GM21367 (cell line): ENCODE measurements around the gene CCDC28B.

Experiments used
- ATAC-seq: cut with Tn5 transposase; IDR thresholded peaks from one replicate; pipeline ENCODE4 v1.9.1; 2021; ENCODE audit not compliant: unreplicated experiment

CCDC28B gene

DNA sequence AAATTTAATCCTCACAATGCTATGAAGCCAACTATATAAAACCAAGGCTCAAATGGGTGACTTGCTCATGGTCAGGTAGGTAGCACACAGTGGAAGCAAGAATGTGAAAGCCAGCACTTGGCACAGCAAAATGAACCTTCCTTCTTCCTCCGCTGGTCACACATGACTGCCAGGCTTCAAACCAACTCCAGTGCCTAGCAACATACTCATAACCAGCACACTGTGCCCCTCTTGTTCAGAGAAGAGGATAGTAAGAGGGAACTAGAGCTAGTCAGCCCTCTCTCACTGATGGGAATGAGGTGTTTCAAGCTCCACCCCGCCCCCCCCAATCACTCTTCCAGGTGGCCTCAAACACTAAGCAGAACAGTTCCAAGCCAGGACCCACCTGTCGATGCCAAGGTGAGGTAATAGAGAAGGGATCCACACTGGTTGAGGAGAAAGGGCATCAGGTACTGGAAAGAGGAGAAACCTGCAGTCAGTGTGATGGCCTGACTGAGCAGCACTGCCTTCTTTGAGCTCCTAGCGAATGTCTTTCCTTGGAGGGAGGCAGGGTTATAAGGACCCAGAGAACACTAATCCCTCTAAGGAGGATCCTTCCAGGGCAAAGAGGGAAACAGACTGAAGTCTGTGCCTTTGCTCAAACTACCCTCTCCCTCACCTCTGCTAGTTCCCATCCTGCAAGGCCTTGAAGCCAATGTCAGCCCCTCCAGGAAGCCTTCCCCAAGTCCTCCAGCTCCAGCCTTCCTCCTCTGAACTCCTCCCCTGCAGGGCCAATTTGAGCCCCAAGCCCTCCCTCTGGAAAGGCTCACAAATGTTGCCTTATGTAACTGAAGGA is 20.6 kb downstream of the CCDC28B start:
- no peak for ATAC-seq

DNA sequence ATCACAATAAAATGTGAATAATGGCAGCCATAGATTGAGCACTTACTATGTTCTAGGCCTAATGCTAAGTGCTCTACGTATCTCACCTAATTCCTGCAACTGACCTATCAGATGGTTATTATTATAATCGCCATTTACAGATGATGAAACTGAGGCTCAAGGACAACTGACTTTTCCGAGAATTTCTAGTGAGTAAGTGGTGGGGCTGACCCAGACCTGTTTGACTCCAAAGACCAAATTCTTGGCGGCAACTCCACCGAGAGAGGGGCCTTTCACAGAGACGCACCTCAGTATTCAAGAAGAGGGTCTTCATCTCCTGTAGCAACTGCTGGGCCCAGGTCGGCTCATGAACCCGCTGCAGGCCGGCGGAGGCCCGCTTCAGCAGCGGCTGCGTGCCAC is 21.2 kb downstream of the CCDC28B start:
- no peak for ATAC-seq

DNA sequence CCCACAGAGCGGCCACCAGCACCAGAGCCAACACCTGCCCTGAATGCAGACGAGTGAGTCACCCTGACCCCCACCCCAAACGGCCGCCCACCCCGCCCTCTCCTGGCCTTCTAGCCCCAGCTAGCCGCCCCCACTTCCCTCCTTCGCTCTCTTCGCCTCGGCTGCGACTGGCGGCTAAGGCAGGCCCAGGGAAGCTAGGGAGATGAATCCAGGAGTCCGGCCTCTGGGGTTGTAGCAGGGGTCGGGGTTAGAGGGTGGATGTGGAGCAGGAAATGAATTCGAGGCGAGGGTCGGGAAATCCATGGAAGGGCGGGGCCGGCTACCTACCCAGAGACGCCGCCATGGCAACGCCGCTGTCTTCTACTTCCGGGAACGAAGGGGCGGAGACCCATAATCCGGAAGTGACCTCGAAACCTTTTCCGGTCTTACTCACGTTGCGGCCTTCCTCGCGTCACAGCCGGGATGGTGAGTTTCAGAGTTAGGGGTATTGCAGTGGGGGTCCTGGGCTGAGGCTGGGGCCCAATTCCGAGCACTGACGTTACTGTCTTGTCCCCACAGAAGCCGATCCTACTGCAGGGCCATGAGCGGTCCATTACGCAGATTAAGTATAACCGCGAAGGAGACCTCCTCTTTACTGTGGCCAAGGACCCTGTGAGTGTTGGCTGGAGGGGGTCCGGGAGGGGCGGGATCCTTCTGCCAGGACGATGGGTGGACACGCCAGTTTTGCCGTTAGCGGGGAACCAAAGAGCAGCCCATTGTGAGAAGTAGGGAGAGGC is 21.8 kb downstream of the CCDC28B start, which contains the start of the genes EIF3I and TMEM234:
Gene EIF3I (plus strand): TSS at position 428 of the 776 bp plus-strand sequence. CDS start 35 bp downstream, at position 463.
Gene TMEM234 (minus strand): TSS at position 374 of the 776 bp plus-strand sequence. CDS start 31 bp downstream, at position 343.
- ATAC-seq, result peak; percentile 93

DNA sequence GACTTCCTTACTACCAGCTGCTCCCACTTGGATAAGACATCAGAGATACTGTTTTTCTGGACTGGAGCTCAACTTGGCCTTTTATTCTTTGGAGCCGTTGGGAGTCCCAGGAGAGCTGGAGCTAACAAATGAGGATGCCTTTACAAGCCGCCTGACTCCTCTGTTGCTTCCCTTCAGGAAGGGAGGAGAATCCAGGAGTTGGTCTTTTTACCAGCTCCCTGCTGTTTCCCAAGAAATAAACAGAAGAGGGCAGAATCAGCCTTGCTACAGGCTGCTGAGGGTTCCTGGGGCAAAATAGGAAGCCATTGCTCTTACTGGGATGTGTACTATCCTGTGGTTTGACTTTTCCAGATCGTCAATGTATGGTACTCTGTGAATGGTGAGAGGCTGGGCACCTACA is 23.3 kb downstream of the CCDC28B start:
- ATAC-seq, result no peak

DNA sequence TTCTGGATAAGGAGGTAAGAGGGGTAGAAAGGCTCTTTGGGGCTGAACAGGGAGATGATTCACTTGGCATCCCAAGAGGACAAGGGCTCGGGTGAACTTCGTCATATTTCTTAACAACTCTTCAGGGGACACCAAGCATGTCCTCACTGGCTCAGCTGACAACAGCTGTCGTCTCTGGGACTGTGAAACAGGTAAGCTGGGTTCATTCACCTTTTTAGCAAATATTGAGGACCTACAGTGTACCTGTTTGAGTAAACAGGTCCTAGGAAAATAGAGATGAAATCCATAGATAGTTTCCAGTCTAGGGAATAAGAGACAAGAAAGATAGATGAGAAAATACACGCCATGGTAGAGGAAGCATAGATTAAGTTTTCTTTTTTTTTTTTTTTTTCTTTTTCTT is 23.9 kb downstream of the CCDC28B start:
- no peak for ATAC-seq

DNA sequence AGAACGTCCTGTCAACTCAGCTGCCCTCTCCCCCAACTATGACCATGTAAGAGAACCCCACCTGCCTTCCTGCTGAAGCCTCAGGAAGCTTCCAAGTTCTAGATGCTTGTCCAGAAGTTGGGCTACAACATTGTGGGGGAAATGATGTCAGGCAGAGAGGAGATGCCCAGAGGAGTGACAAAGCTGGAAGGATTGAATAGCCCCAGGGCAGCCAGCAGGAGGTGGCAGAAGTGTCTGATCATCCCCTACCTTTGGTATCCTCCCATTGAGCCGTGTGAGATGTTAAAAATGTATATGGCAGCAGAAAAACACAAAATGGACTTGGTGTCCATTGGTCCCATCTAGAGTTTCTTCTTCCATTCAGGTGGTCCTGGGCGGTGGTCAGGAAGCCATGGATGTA is 28.4 kb downstream of the CCDC28B start:
- ATAC-seq, result no peak

DNA sequence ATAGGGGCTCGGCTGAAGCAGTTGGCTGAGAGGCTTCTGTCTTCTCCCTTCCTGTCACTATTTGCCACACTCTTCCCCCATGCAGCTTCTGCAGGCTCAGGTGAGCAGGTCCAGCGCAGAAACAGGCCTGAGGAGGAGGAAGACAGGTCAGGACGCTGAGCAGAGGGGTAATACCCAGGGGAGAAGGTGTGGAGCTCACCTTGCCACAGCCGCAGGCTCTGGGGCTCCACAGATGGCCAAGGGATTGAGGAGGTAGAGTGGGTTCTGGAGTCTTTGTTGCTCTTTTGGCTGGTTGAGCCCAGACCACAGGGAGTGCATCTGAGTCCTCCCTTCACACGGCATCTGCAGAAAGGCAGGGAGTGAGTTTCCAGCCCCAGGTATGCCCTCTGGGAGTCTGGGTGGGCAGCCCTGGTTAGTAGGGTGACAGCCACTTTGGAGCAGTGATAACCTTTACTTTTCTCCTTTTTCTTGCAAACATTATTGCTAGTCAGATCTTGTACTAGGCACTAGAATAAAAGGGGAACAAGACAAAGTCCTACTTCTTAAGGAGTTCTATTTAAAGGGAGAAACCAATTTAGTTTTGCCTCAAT is 31.5 kb downstream of the CCDC28B start:
- ATAC-seq, result no peak

DNA sequence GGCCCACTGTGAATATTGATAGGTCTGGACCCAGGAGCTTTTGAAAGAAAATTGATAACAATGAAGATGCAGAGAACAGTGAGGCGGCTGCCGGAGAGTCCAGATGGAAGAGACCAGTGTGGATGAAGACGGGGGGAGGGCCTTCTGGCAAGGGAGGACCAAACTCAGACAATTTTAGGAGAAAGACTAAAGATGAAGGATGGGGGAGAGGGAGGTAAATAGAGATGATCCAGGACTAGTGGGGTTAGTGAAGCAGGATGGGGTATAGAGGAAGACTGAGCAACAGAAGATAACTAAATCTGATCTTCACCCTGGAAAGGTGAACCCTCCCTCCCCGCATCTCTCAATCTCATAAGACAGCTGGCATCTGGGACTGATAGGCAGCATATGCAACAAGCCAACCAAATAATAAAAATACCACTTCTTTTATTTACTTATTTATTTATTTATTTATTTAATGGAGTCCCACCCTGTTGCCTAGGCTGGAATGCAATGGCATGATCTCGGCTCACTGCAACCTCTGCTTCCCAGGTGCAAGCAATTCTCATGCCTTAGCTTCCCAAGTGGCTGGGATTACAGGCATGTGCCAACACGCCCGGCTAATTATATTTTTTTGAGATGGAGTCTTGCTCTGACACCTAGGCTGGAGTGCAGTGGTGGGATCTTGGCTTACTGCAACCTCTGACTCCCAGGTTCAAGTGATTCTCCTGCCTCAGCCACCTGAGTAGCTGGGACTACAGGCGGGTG is 32.3 kb downstream of the CCDC28B start:
- no peak for ATAC-seq

DNA sequence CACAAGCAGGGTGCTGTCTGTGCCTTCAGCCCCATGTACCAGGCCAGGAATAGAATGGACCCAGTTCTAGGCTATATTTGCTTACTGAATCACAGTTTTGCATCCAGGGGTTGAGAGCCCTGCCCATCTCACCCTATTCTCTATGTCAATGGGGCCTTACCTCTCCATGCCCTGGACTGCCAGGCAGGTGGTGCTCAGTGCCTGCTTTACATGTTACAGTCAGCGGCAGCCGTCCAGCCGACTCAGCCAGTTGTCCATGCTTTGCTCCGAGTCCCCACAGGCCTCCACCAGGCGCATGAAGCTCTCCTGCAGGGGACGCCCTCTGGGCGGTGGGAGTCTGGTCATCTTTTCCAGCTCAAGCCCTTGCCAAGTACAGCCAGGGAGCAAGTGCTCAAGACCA is 34.4 kb downstream of the CCDC28B start:
- no peak for ATAC-seq

DNA sequence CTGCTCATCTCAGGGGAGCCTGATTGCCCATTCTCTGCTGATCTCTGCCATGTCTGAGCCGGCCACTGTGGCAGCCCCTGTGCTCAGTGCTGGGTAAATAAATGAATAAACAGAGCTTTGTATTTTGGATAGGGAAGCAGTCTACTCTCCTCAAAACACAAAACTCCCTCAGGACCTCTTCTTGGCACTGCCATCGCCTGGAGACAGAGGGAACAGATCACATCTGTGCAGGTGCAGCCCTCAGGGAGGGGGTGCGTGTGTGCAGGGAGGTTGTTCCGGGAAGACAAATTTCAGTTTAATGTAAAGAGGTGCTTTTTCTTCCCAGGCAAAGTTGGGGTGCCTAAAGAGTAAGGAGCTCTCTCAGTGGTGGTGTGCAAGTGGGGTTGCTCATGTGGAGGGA is 38.9 kb downstream of the CCDC28B start:
- ATAC-seq, result no peak

DNA sequence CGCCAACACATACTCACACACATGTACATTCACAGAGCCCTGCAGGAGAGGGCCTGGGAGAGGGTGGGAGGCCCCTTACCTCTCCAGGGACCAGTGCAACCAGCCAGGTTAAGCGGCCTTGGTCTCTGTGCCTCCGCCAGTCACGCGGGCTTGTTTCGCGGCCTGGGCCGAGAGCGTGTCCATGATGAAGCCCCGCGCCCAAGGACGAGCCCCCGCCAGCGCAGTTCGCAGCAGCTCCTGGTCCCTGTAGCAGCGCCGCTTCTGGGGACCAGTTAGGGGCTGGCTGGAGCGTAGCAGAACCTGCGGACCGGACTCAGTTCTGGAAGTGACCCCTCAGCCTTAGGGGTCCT is 39.4 kb downstream of the CCDC28B start:
- ATAC-seq, result no peak

DNA sequence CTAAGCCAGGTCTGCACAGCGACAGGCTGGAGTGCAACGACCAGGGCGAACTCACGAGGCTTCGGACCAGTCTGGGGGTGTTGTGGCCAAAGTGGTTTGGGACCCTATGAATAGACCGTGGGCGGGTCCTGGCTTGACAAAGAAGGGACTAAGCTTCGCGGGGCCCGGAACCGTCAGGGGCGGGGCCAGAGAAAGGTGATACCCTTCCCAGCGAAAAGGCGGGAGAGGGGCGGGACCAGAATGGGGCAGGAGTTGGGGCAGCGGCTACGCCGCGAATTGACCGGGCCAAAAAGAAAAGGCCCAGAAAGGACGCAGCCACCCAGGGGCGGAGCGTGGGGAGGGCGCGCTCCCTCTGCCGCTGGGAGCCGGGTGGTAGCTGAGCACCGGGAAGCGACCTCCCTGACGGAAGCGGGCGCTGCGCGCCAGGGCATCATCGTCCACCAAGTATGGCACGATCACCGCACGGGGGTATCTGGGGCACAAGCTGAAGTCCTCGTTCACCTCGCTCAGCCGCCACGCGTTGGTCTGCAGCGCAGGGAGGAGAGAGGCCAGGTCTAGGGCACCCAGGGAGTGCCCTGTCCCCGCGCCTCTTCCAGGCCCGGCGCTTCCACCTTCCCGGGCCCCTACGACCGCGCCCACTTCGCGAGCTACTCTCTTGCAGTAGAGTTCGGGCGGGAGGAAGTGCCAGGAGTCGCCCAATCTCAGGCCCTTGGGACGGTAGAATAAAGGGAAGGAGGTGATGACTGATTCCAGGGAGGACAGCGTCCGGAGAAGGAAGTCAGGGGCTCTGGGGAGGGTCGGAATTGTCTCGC is 40.0 kb downstream of the CCDC28B start:
- no peak for ATAC-seq

DNA sequence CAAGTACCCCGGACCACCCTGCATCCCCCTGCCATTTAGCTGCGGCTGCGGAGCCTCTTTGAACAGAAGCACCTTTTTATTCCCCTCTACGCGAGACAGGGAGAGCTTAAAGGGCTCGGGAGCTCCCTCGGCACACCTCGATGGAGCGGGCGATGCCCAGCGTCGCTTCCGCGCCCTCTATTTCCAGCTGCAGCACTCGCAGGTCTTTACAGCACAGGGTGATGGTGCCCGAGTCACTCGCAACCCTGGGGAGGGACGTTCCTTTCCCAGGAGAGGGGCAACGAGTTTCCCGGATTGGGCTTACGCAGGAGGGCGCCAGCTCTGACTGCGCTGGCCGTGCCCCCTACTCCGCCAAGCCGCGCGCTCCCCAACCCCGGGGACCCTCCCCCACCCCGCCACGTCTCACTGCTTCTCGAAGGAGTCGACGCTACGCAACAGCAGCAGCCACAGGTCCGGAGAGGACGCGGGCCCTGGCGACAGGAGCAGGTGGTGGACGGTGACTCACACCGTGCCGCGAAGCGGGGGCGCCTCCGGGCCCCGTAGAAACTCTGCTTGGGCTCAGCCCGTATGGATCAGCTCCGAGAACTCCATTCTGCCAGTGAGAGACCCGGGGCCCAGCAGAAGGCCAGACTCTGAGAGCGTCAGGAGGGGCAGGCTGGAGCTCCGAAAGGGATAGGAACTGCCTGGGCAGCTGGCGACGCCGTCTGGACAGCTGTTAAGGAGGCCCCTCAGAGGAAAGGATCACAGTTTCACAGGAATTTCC is 40.8 kb downstream of the CCDC28B start:
- no peak for ATAC-seq

DNA sequence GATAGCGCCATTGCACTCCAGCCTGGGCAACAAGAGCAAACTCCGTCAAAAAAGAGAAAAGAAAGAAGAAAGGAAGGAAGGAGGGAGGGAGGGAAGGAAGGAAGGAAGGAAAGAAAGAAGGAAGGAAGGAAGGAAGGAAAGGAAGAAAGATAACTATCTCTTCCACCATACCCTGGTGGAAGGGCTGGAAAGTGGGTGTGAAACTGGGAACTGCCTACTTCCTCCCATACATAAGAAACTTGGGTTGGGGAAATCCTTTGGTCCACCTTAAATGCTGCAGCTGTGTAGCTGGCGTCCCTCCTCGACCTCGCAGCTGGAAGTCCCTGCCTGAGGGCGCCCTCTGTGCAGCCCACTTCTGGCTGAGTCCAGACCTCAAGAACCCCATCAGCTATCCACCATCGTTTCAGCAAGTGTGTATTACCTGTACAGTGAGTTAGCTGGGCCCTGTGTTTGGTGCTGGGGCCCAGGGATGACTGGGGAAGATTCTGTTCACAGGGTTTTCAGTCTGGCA is 42.0 kb downstream of the CCDC28B start:
- ATAC-seq, result no peak

DNA sequence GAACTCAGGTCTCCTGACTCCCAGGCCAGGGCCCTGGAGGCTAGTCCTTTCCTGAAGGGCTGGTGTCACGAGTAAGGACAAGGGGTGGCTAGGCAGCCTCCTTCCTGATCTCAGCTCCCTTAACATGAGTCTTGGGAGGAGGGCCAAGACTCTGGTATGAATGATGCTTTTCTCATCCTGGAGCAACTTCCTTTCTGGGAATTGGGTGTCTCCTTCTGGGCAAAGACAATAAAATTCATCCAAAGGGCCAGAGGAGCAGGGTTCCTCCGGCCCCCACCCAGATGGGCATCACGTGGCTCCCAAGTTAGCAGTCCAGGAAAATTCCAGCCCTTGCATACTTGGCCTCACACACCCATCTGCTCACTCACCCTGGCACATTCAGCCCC is 46.5 kb downstream of the CCDC28B start, which contains the start of gene FAM167B:
Gene FAM167B (plus strand): TSS at position 335 of the 386 bp plus-strand sequence. CDS start 200 bp downstream, outside the sequence.
- ATAC-seq, result no peak

DNA sequence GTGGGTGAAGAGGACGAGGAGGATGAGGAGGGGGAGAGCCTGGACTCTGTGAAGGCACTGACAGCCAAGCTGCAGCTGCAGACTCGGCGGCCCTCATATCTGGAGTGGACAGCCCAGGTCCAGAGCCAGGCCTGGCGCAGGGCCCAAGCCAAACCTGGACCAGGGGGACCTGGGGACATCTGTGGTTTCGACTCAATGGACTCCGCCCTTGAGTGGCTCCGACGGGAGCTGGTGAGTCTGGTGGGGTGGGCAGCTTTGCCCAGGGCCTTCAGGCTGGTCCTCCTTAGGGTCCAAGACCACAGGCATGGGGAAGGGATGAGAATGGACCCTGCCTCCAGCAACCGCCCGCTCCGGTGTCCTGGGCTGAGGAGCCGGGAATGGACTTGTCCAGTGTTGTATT is 47.1 kb downstream of the CCDC28B start:
- no peak for ATAC-seq

DNA sequence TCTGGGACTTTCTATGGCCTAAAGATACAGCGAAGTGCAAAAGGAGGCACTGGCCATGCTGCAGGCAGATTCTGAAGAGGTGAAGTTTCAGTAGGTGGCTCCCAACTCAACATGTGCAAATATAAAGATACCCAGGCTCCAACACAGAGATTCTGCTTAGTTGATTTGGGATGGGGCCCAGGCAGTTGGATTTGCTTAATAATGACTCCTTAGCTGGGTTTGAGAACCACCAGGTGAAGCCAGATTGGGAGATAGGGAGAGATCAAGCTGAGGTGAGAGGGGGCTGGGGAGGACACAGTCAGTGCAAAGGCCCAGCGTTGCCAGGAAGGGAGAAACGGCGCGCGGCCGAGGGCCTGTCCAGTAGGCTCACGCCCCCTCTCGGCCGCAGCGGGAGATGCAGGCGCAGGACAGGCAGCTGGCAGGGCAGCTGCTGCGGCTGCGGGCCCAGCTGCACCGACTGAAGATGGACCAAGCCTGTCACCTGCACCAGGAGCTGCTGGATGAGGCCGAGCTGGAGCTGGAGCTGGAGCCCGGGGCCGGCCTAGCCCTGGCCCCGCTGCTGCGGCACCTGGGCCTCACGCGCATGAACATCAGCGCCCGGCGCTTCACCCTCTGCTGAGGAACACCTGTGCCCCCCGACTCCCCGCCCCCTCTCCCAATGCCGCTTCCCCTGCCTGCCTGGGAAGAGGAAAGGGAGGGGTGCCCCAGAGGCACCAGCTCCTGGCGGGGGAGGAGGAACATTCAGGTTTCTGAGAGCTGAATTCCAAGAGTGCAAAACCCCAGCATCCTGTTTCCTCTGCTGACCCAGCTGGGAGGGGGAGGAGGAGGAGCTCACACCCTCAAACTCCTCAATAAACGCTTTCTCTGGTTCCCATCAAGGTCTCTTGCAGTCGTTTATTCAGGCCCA is 47.8 kb downstream of the CCDC28B start:
- no peak for ATAC-seq
